Tibial nerve (tissue), 4 donors: Measurements from ENCODE around the gene CFAP45. TPM values are rescaled to one million over a fixed set of nuclear protein-coding genes. Genes with fewer than 3 reads are reported as not detected.
A peak's percentile ranks its signal among the peaks of the same experiment; 100 is the strongest.

ENCODE experiments used
- DNase-seq, 2 donors: peaks; one replicate each; pipeline ENCODE4 v3.0.0-alpha.2; 2019; ENCODE audit warnings: low spot score in 2 of 2
- H3K27ac ChIP-seq, 4 donors: fragments of 200-600 bp; sonication (generic) in 3 of 4; one replicate each; pipeline ENCODE4 v1.5.1; 2017 to 2019; ENCODE audit warnings: mild to moderate bottlenecking in 1 of 4
- H3K27me3 ChIP-seq, 2 donors: fragments of 200-600 bp; sonication (generic) in 1 of 2; one replicate each; pipeline versions ENCODE4 v1.5.1 to v1.6.0; 2017 to 2019
- H3K36me3 ChIP-seq, 3 donors: fragments of 200-600 bp; sonication (generic); one replicate each; pipeline ENCODE4 v1.5.1; 2018 to 2019
- H3K4me1 ChIP-seq, 4 donors: fragments of 200-600 bp; sonication (generic) in 3 of 4; one replicate each; pipeline ENCODE4 v1.5.1; 2017 to 2019
- H3K4me3 ChIP-seq, 4 donors: fragments of 200-600 bp; sonication (generic) in 3 of 4; one replicate each; pipeline ENCODE4 v1.5.1; 2017 to 2019; ENCODE audit warnings: mild to moderate bottlenecking in 1 of 4, moderate library complexity in 1 of 4
- H3K9me3 ChIP-seq, 4 donors: fragments of 200-600 bp; sonication (generic) in 3 of 4; one replicate each; pipeline ENCODE4 v1.5.1; 2017 to 2019
- CTCF ChIP-seq, 5 experiments: fragments of 200-600 bp in 3 of 5; fragments of 450-650 bp in 2 of 5; sonication (generic) in 3 of 5; IDR thresholded peaks; one replicate each; pipeline ENCODE4 v1.5.1; 2016 to 2019; ENCODE audit warnings: antibody characterized with exemption in 5 of 5, mild to moderate bottlenecking in 3 of 5, moderate library complexity in 2 of 5
- EP300 ChIP-seq, 2 donors: sonication (generic); formaldehyde crosslinking; IDR thresholded peaks; one replicate each; pipeline ENCODE4 v1.6.1; 2017; ENCODE audit warnings: antibody characterized with exemption in 2 of 2, mild to moderate bottlenecking in 1 of 2
- POLR2A ChIP-seq, 2 donors: fragments of 450-650 bp; IDR thresholded peaks; one replicate each; pipeline ENCODE4 v1.6.1; 2017; ENCODE audit warnings: antibody characterized with exemption in 2 of 2, mild to moderate bottlenecking in 2 of 2, moderate library complexity in 2 of 2
- WGBS, 2 donors: methylation state at CpG; one replicate each; pipeline ENCODE4 v1.1.5; 2018; 5-methylcytosine and 5-hydroxymethylcytosine counted together
- total RNA-seq, 4 donors: library from RNA; depleted of rRNA; stranded (reverse); fragments of >200 nt; gene quantifications; one replicate each; pipeline ENCODE4 v1.1.0, GENCODE V29; 2016

CFAP45 gene, protein sequence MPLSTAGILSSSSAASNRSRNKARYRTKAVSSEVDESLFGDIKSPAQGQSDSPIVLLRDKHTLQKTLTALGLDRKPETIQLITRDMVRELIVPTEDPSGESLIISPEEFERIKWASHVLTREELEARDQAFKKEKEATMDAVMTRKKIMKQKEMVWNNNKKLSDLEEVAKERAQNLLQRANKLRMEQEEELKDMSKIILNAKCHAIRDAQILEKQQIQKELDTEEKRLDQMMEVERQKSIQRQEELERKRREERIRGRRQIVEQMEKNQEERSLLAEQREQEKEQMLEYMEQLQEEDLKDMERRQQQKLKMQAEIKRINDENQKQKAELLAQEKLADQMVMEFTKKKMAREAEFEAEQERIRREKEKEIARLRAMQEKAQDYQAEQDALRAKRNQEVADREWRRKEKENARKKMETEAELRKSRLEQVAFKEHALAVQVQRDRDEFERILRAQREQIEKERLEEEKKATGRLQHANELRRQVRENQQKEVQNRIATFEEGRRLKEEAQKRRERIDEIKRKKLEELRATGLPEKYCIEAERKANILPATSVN
- total RNA-seq = under 1 TPM in 3 of 4 donors, not detected in 1; 0.39 to 0.66 (median 0.63) TPM

- Histone ChIP-seq H3K36me3 (no peaks in the 10 kb centered on the region), H3K4me1 (peaks cover 0 to 22% (median 4%) of the 10 kb centered on the region in 4 donors), H3K27ac (no peak within 1 kb of the TSS), H3K27me3 (no peaks in the 10 kb centered on the region), H3K9me3 (peaks cover 0 to 8% (median 0%) of the 10 kb centered on the region in 4 donors), H3K4me3 (no peak within 1 kb of the TSS)
- TF ChIP-seq CTCF (IDR thresholded peaks at IDR 0.05) = no peak
- TF ChIP-seq EP300 (IDR thresholded peaks at IDR 0.05) = no peak
- TF ChIP-seq POLR2A (IDR thresholded peaks at IDR 0.05) = no peak
- 13 to 15% methylated on average over 26 to 28 of the region's 30 CpGs for WGBS, 2 donors
- peak; percentile 59 to 60 for DNase-seq
These were observed at the start of gene CFAP45 for GRCh38 chr1:159900086-159900680. TSS of gene CFAP45 (minus strand) at chr1:159900165. CDS start at chr1:159900098, 67 bp downstream.

- 64 to 66% methylated on average over 6 of the region's 6 CpGs for WGBS, 2 donors
- Histone ChIP-seq H3K36me3 (no peaks in the 10 kb centered on the region), H3K4me3 (no peak overlapping the region), H3K27me3 (peaks cover 0 to 24% of the 10 kb centered on the region in 2 donors), H3K9me3 (no peaks in the 10 kb centered on the region), H3K4me1 (peaks cover 0 to 15% (median 5%) of the 10 kb centered on the region in 4 donors), H3K27ac (no peak overlapping the region)
- DNase-seq = no peak
- TF ChIP-seq POLR2A (IDR thresholded peaks at IDR 0.05) = no peak
- no peak for TF ChIP-seq EP300 (IDR thresholded peaks at IDR 0.05)
- no peak for TF ChIP-seq CTCF (IDR thresholded peaks at IDR 0.05)
These were observed 49.2 kb upstream of the CFAP45 start for GRCh38 chr1:159949123-159949522.

DNA sequence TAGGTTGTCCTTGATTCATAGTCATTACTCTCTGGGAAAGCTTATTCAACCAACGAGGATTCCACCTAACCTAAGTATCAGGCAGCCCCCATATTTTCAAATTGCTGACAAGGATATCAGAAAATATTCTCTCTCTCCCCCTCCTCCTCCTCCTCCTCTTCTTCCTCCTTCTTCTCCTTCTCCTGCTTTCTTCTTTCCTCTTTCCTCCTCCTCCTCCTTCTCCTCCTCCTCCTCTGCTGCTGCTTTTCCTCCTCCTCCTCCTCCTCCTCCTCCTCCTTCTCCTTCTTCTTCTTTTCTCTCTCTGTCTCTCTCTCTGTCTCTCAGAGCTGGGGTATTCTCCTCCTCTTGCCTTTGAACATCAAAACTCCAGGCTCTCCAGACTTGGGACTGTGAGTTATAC, 48.0 kb upstream of the CFAP45 start:
- Histone ChIP-seq H3K36me3 (no peaks in the 10 kb centered on the region), H3K9me3 (no peaks in the 10 kb centered on the region), H3K27ac (no peak overlapping the region), H3K27me3 (peaks cover 0 to 33% of the 10 kb centered on the region in 2 donors), H3K4me3 (no peak overlapping the region), H3K4me1 (peaks cover 0 to 15% (median 5%) of the 10 kb centered on the region in 4 donors)
- TF ChIP-seq CTCF (IDR thresholded peaks at IDR 0.05) (no peak), POLR2A (IDR thresholded peaks at IDR 0.05) (no peak), EP300 (IDR thresholded peaks at IDR 0.05) (no peak)
- no peak for DNase-seq
- WGBS, 2 donors = 68 to 73% methylated on average over 1 of the region's 1 CpG

DNA sequence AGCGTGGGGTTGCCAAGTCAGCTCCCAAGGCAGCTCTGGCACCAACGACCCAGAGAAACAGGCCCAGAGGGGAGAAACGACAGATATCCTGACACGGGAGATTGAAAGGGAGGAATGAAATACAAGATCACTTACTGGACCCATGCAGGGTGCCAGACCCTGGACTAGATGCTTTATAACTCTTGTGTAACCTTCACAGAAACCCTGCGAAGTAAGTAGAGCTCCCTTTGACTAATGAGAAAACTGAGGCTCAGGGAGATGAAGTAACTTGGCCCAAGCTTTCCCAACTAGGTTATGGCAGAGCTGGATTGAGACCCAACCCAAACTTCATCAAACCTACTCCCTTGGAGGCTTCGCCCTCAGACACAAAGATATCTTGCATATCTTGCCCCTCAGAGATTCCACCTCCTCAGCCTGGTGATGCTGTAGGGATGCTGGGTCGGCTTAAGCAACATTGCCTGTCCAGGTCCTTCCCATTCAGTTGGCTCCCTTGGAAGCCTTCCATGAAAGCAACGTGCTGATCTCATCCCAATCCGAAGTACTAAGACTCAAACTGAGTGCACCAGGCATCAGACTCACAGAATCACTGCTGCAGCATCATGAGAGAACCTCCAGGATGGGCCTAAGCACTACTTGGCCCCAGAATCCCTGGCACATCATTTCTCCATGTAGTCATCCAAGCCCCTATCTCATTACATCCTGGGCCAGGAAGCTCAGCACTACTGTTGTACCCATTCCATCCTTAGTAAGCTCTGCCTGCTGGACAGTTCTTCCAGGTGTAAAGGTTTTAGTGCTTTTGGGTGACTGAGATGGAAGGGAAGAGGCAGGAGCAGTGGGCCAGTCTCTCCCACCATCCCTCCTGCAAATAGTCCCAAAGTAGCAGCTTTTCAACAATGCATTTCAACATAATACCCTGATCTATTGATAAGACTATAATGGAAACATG, 46.5 kb upstream of the CFAP45 start:
- Histone ChIP-seq H3K36me3 (no peaks in the 10 kb centered on the region), H3K27me3 (peaks cover 0 to 31% of the 10 kb centered on the region in 2 donors), H3K9me3 (no peaks in the 10 kb centered on the region), H3K4me3 (peak overlapping the region in 1 of 4 donors; percentile 55), H3K27ac (peak overlapping the region in 1 of 4 donors; percentile 54), H3K4me1 (peaks cover 0 to 15% (median 5%) of the 10 kb centered on the region in 4 donors)
- DNase-seq = no peak
- 52 to 54% methylated on average over 9 of the region's 9 CpGs for WGBS, 2 donors
- TF ChIP-seq POLR2A (IDR thresholded peaks at IDR 0.05) (no peak), CTCF (IDR thresholded peaks at IDR 0.05) (no peak), EP300 (IDR thresholded peaks at IDR 0.05) (no peak)
